PC-9 (cell line): ENCODE data around the gene CCR3. TPM values are rescaled to one million over a fixed set of nuclear protein-coding genes. Genes with fewer than 3 reads are reported as not detected.
A peak's percentile ranks its signal among the peaks of the same experiment; 100 is the strongest.

ENCODE experiments used
- BruUV-seq: library from RNA; stranded (reverse); fragments of 400-500 nt; replicated peaks from 2 replicates; lab custom pipeline; 2021; lab: Mats Ljungman, UMichigan
- CTCF ChIA-PET: fragments of 300-600 bp; sonication (Branson Sonifier 250); formaldehyde crosslinking; loops from one replicate; lab custom pipeline; 2022; ENCODE audit warnings: antibody characterized with exemption; lab: Charles Lee
- POLR2A ChIA-PET: fragments of 300-600 bp; sonication (Branson Sonifier 250); formaldehyde crosslinking; loops from one replicate; lab custom pipeline; 2022; ENCODE audit warnings: antibody characterized with exemption; ENCODE audit not compliant: unreplicated experiment; lab: Charles Lee
- DNase-seq, 2 experiments: peaks; one replicate each; pipeline versions ENCODE4 v3.0.0 to v3.0.0-alpha.2; 2015 to 2022; ENCODE audit warnings: mixed read lengths in 1 of 2
- H2AFZ ChIP-seq: fragments of 200-600 bp; sonication (generic); 2 replicates; pipeline ENCODE4 v1.8.1; 2017; ENCODE audit warnings: antibody characterized with exemption
- H3F3A ChIP-seq: fragments of 200-600 bp; sonication (generic); 2 replicates; pipeline ENCODE4 v1.8.1; 2017; ENCODE audit warnings: antibody characterized with exemption, mild to moderate bottlenecking, low read depth; ENCODE audit not compliant: insufficient read depth
- H3K27ac ChIP-seq: fragments of 200-600 bp; sonication (generic); 2 replicates; pipeline ENCODE4 v1.6.1; 2016; ENCODE audit warnings: mixed run types
- H3K27me3 ChIP-seq: fragments of 200-600 bp; sonication (generic); 2 replicates; pipeline ENCODE4 v1.6.1; 2016; ENCODE audit warnings: low read depth, mixed run types; ENCODE audit not compliant: insufficient read depth
- H3K36me3 ChIP-seq: fragments of 200-600 bp; sonication (generic); 2 replicates; pipeline ENCODE4 v1.6.1; 2016; ENCODE audit warnings: low read depth, mixed run types
- H3K4me1 ChIP-seq: fragments of 200-600 bp; sonication (generic); replicated peaks from 2 replicates; pipeline ENCODE4 v1.6.1; 2016; ENCODE audit warnings: mixed run types; ENCODE audit not compliant: insufficient read depth
- H3K4me2 ChIP-seq: fragments of 200-600 bp; sonication (generic); 2 replicates; pipeline ENCODE4 v1.6.1; 2017; ENCODE audit warnings: mixed run types
- H3K4me3 ChIP-seq: fragments of 200-600 bp; sonication (generic); 2 replicates; pipeline ENCODE4 v1.6.1; 2016; ENCODE audit warnings: mixed run types
- H3K79me2 ChIP-seq: fragments of 200-600 bp; sonication (generic); 2 replicates; pipeline ENCODE4 v1.6.1; 2017; ENCODE audit warnings: low read depth, mixed run types
- H3K9me2 ChIP-seq: fragments of 200-600 bp; sonication (generic); 2 replicates; pipeline ENCODE4 v1.8.1; 2017; ENCODE audit warnings: mild to moderate bottlenecking; ENCODE audit not compliant: insufficient read depth
- H3K9me3 ChIP-seq: fragments of 200-600 bp; sonication (generic); 2 replicates; pipeline ENCODE4 v1.8.1; 2016; ENCODE audit warnings: low read depth; ENCODE audit not compliant: insufficient read depth
- H4K20me1 ChIP-seq: fragments of 200-600 bp; sonication (generic); 2 replicates; pipeline ENCODE4 v1.8.1; 2017; ENCODE audit not compliant: insufficient read depth
- CTCF ChIP-seq: fragments of 200-600 bp; sonication (generic); conservative IDR thresholded peaks from 2 replicates; pipeline ENCODE4 v1.6.1; 2017; ENCODE audit warnings: mixed run types, antibody characterized with exemption, mild to moderate bottlenecking, moderate library complexity
- EZH2 ChIP-seq: fragments of 200-600 bp; sonication (generic); IDR thresholded peaks from 2 replicates; pipeline ENCODE4 v1.8.0; 2017; ENCODE audit warnings: antibody characterized with exemption, low read depth
- intact Hi-C: fragments of 100-400 bp; cut with micrococcal nuclease; formaldehyde crosslinking; loops from one replicate; pipeline ENCODE4 v1.10.0; 2022; ENCODE audit not compliant: unreplicated experiment
- total RNA-seq: library from RNA; stranded (reverse); gene quantifications from 2 replicates; pipeline ENCODE4 v1.2.3, GENCODE V29; 2021

The CCR3 gene
- total RNA-seq, 1 experiment from 2014 or later, result 3.1 TPM

- no peaks in the 10 kb centered on the region for H3K9me3 ChIP-seq
These were observed 21.7 kb downstream of the CCR3 start for GRCh38 chr3:46264002-46264401.

GRCh38 chr3:46266598-46266997 is 24.3 kb downstream of the CCR3 start:
- Histone ChIP-seq H3K4me1 (no peaks in the 10 kb centered on the region), H3K9me2 (no peaks in the 10 kb centered on the region), H3K79me2 (no peaks in the 10 kb centered on the region), H4K20me1 (no peaks in the 10 kb centered on the region), H3K27me3 (no peaks in the 10 kb centered on the region), H3K36me3 (no peaks in the 10 kb centered on the region), H3K9me3 (no peaks in the 10 kb centered on the region), H3K27ac (no peak overlapping the region), H3K4me3 (no peak overlapping the region), H3F3A (0 out of 2 replicates have a peak, but pooled peaks cover 4% of the 10 kb centered on the region), H2AFZ (no peak overlapping the region), H3K4me2 (no peak overlapping the region)
- no TSS peak for BruUV-seq
- CTCF ChIA-PET, result interaction anchor here (0.5 kb wide), 1 partner anchor 66 kb away, joined by 4 read pairs; no protein-coding TSS in a partner anchor
- TF ChIP-seq CTCF (no peak), EZH2 (no peak)
- intact Hi-C loops, result no loop called here
- POLR2A ChIA-PET, result no interaction called here
- peak; percentile 3 to 47 for DNase-seq

More at GRCh38 chr3:46264002-46264401, 21.7 kb downstream of the CCR3 start:
- Histone ChIP-seq H4K20me1 (no peaks in the 10 kb centered on the region), H3K4me3 (no peak overlapping the region), H2AFZ (no peak overlapping the region), H3K36me3 (no peaks in the 10 kb centered on the region), H3K4me1 (no peaks in the 10 kb centered on the region), H3K27ac (no peak overlapping the region), H3K79me2 (no peaks in the 10 kb centered on the region), H3K9me2 (no peaks in the 10 kb centered on the region), H3K4me2 (no peak overlapping the region), H3F3A (0 out of 2 replicates have a peak, but pooled peaks cover 4% of the 10 kb centered on the region), H3K27me3 (no peaks in the 10 kb centered on the region)
- no peak for DNase-seq
- ChIA-PET CTCF (no interaction called here), POLR2A (no interaction called here)
- BruUV-seq, result no TSS peak
- intact Hi-C loops, result no loop called here
- TF ChIP-seq CTCF, result no peak
- TF ChIP-seq EZH2, result no peak

GRCh38 chr3:46269556-46269955 is 27.3 kb downstream of the CCR3 start:
- no peak overlapping the region for H2AFZ ChIP-seq
- no peaks in the 10 kb centered on the region for H4K20me1 ChIP-seq
- H3K36me3 ChIP-seq, result no peaks in the 10 kb centered on the region
- no peak for DNase-seq
- 0 out of 2 replicates have a peak, but pooled peaks cover 4% of the 10 kb centered on the region for H3F3A ChIP-seq
- ChIA-PET POLR2A (no interaction called here), CTCF (no interaction called here)
- no peaks in the 10 kb centered on the region for H3K27me3 ChIP-seq
- intact Hi-C loops, result no loop called here
- no peaks in the 10 kb centered on the region for H3K4me1 ChIP-seq
- H3K9me2 ChIP-seq, result no peaks in the 10 kb centered on the region
- no peak overlapping the region for H3K4me2 ChIP-seq
- H3K79me2 ChIP-seq, result no peaks in the 10 kb centered on the region
- H3K4me3 ChIP-seq, result no peak overlapping the region
- TF ChIP-seq CTCF, result no peak
- TF ChIP-seq EZH2, result no peak
- no peak overlapping the region for H3K27ac ChIP-seq
- no peaks in the 10 kb centered on the region for H3K9me3 ChIP-seq
- BruUV-seq, result no TSS peak
